ENCODE data around the gene HILPDA.

GRCh38 chr7:128450409-128450808, 5.3 kb upstream of the HILPDA start:
- TF ChIP-seq CTCF (IDR thresholded peaks at IDR 0.05; ENCODE audit: insufficient read depth, low read length): no peak
- TF ChIP-seq REST (IDR thresholded peaks at IDR 0.05; ENCODE audit: insufficient replicate concordance, low read depth): no peak
